H9 (cell line): ENCODE results near the gene CEP112. TPM values are rescaled to one million over a fixed set of nuclear protein-coding genes. Genes with fewer than 3 reads are reported as not detected.

Experiments
- DNase-seq: peaks from one replicate; pipeline ENCODE4 v3.0.0-alpha.2; 2017
- H2AFZ ChIP-seq: one replicate; pipeline ENCODE4 v1.6.1; 2013; ENCODE audit warnings: mild to moderate bottlenecking, low read length, control low read depth, moderate library complexity
- H2AK5ac ChIP-seq: 2 replicates; pipeline ENCODE4 v1.6.1; 2013; ENCODE audit warnings: low read length, control low read depth, mixed read lengths; ENCODE audit not compliant: insufficient read length
- H2BK120ac ChIP-seq: one replicate; pipeline ENCODE4 v1.6.1; 2013; ENCODE audit warnings: low read depth, mild to moderate bottlenecking, low read length, control low read depth, inconsistent platforms; ENCODE audit not compliant: poor library complexity, severe bottlenecking
- H2BK12ac ChIP-seq: 2 replicates; pipeline ENCODE4 v1.6.1; 2013; ENCODE audit warnings: low read length, control low read depth, mixed read lengths, low read depth; ENCODE audit not compliant: insufficient read length
- H2BK15ac ChIP-seq: 2 replicates; pipeline ENCODE4 v1.6.1; 2013; ENCODE audit warnings: low read depth, low read length, control low read depth
- H2BK20ac ChIP-seq: one replicate; pipeline ENCODE4 v1.6.1; 2013; ENCODE audit warnings: low read depth, mild to moderate bottlenecking, low read length, control low read depth, inconsistent platforms; ENCODE audit not compliant: poor library complexity, severe bottlenecking
- H2BK5ac ChIP-seq: 2 replicates; pipeline ENCODE4 v1.6.1; 2013; ENCODE audit warnings: low read length, control low read depth, mixed read lengths; ENCODE audit not compliant: insufficient read length
- H3K14ac ChIP-seq: 2 replicates; pipeline ENCODE4 v1.6.1; 2013; ENCODE audit warnings: low read length, control low read depth; ENCODE audit not compliant: insufficient read depth
- H3K18ac ChIP-seq: 2 replicates; pipeline ENCODE4 v1.6.1; 2013; ENCODE audit warnings: low read depth, mild to moderate bottlenecking, mixed read lengths, low read length, control low read depth; ENCODE audit not compliant: insufficient read length
- H3K23ac ChIP-seq: 2 replicates; pipeline ENCODE4 v1.6.1; 2013; ENCODE audit warnings: low read length, control low read depth, mixed read lengths, low read depth; ENCODE audit not compliant: insufficient read length
- H3K23me2 ChIP-seq: 2 replicates; pipeline ENCODE4 v1.6.1; 2013; ENCODE audit warnings: low read depth, mild to moderate bottlenecking, mixed read lengths, low read length, control low read depth; ENCODE audit not compliant: insufficient read length, poor library complexity, severe bottlenecking
- H3K27ac ChIP-seq: 2 replicates; pipeline ENCODE4 v1.5.1; 2013; ENCODE audit warnings: low read length, control low read depth, mixed read lengths, low read depth; ENCODE audit not compliant: insufficient read length
- H3K27me3 ChIP-seq: 2 replicates; pipeline ENCODE4 v1.6.1; 2013; ENCODE audit warnings: low read length, control low read depth, inconsistent platforms; ENCODE audit not compliant: insufficient read depth
- H3K4ac ChIP-seq: 2 replicates; pipeline ENCODE4 v1.6.1; 2013; ENCODE audit warnings: low read depth, mild to moderate bottlenecking, control low read depth, inconsistent platforms, low read length, moderate library complexity
- H3K4me1 ChIP-seq: 2 replicates; pipeline ENCODE4 v1.6.1; 2013; ENCODE audit warnings: low read length, control low read depth, inconsistent platforms; ENCODE audit not compliant: insufficient read depth
- H3K4me2 ChIP-seq: 2 replicates; pipeline ENCODE4 v1.6.1; 2013; ENCODE audit warnings: low read length, control low read depth, mixed read lengths; ENCODE audit not compliant: insufficient read length, insufficient read depth
- H3K56ac ChIP-seq: 2 replicates; pipeline ENCODE4 v1.6.1; 2013; ENCODE audit warnings: low read depth, mild to moderate bottlenecking, mixed read lengths, low read length, control low read depth; ENCODE audit not compliant: insufficient read length
- H3K79me1 ChIP-seq: 2 replicates; pipeline ENCODE4 v1.6.1; 2013; ENCODE audit warnings: low read depth, mild to moderate bottlenecking, moderate library complexity, low read length, control low read depth, inconsistent platforms; ENCODE audit not compliant: insufficient read depth, poor library complexity, severe bottlenecking
- H3K79me2 ChIP-seq: 2 replicates; pipeline ENCODE4 v1.6.1; 2013; ENCODE audit warnings: low read length, control low read depth, inconsistent platforms; ENCODE audit not compliant: insufficient read depth
- H3K9ac ChIP-seq: 2 replicates; pipeline ENCODE4 v1.6.1; 2013; ENCODE audit warnings: low read length, control low read depth, mixed read lengths; ENCODE audit not compliant: insufficient read length; ENCODE audit errors: extremely low read depth
- H3K9me3 ChIP-seq: one replicate; pipeline ENCODE4 v1.6.1; 2013; ENCODE audit warnings: low read depth, low read length, inconsistent platforms; ENCODE audit not compliant: control insufficient read depth
- H3T11ph ChIP-seq: one replicate; pipeline ENCODE4 v1.6.1; 2013; ENCODE audit warnings: mild to moderate bottlenecking, low read length, control low read depth, inconsistent platforms
- H4K20me1 ChIP-seq: one replicate; pipeline ENCODE4 v1.6.1; 2013; ENCODE audit not compliant: control insufficient read depth, insufficient read length, insufficient read depth
- H4K5ac ChIP-seq: 2 replicates; pipeline ENCODE4 v1.6.1; 2013; ENCODE audit warnings: low read depth, mild to moderate bottlenecking, mixed read lengths, low read length, control low read depth; ENCODE audit not compliant: insufficient read length
- H4K8ac ChIP-seq: replicated peaks from 2 replicates; pipeline ENCODE4 v1.6.1; 2013; ENCODE audit warnings: low read length, control low read depth, mixed read lengths, low read depth; ENCODE audit not compliant: insufficient read length
- H4K91ac ChIP-seq: 2 replicates; pipeline ENCODE4 v1.6.1; 2013; ENCODE audit warnings: low read depth, mild to moderate bottlenecking, moderate library complexity, mixed read lengths, low read length, control low read depth; ENCODE audit not compliant: insufficient read length
- H3K27ac Mint-ChIP-seq, 3 experiments: 2 replicates in 2 of 3; 3 replicates in 1 of 3; pipeline ENCODE4 v1.8.0; 2020 to 2021; ENCODE audit warnings: mixed read lengths in 3 of 3, mild to moderate bottlenecking in 1 of 3, moderate library complexity in 1 of 3
- H3K27me3 Mint-ChIP-seq: 2 replicates; pipeline ENCODE4 v1.8.0; 2021; ENCODE audit warnings: low read depth, mild to moderate bottlenecking, moderate library complexity, mixed read lengths
- H3K36me3 Mint-ChIP-seq, 3 experiments: 2 replicates in 2 of 3; 3 replicates in 1 of 3; pipeline ENCODE4 v1.8.0; 2020 to 2021; ENCODE audit warnings: low read depth in 3 of 3, mixed read lengths in 3 of 3; ENCODE audit not compliant: insufficient read depth in 1 of 3
- H3K4me1 Mint-ChIP-seq, 2 experiments: 2 replicates each; pipeline ENCODE4 v1.8.0; 2020; ENCODE audit warnings: mixed read lengths in 2 of 2
- H3K4me3 Mint-ChIP-seq, 2 experiments: 2 replicates in 1 of 2; 3 replicates in 1 of 2; pipeline ENCODE4 v1.8.0; 2020 to 2021; ENCODE audit warnings: mild to moderate bottlenecking in 2 of 2, mixed read lengths in 2 of 2, moderate library complexity in 1 of 2
- H3K9me3 Mint-ChIP-seq, 2 experiments: 2 replicates in 1 of 2; 3 replicates in 1 of 2; pipeline ENCODE4 v1.8.0; 2020; ENCODE audit warnings: mild to moderate bottlenecking in 2 of 2, mixed read lengths in 2 of 2, moderate library complexity in 1 of 2
- WGBS: extraction: QIAGEN DNeasy Blood & Tissue Kit; methylation state at CpG from one replicate; pipeline ENCODE4 v1.1.7; 2013; ENCODE audit warnings: missing lambda C conversion rate, low lambda C conversion rate, mixed read lengths; ENCODE audit not compliant: insufficient read length; ENCODE audit errors: extremely low coverage; 5-methylcytosine and 5-hydroxymethylcytosine counted together
- total RNA-seq: library from RNA; stranded (reverse); gene quantifications from 2 replicates; pipeline ENCODE4 v1.2.1, GENCODE V29; 2021
- TF ChIP-seq, protein P1 (sequence below): fragments of 200-600 bp; sonication (generic); conservative IDR thresholded peaks from 3 replicates; pipeline ENCODE4 v1.8.0; 2021; ENCODE audit warnings: antibody characterized with exemption, mild to moderate bottlenecking

Gene CEP112
- total RNA-seq, 1 experiment from 2014 or later: 5.4 TPM

DNA sequence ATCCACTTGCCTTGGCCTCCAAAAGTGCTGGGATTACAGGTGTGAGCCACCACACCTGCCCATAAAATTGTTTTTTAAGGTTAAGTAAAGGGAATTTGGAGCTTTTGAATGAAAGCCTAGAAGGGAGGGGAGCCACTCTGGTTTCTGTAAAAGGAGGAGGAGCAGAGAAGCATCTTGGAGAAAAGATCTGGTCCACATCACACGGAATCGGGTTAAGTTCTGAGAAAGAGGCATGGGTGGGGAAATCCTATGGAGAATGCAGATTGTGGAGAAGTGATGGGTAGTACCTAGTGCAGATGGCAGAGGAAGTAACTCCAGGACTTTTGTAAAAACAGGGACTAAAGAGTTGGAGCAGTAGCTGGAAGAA, 18.3 kb upstream of the CEP112 start:
- Histone ChIP-seq H2BK12ac (no peak overlapping the region), H3K23me2 (no peaks in the 10 kb centered on the region), H4K5ac (no peak overlapping the region), H3K4ac (no peak overlapping the region), H3K23ac (no peak overlapping the region), H3K56ac (no peak overlapping the region), H2BK5ac (no peak overlapping the region), H4K91ac (no peak overlapping the region), H3K27ac (no peak overlapping the region), H2BK120ac (no peak overlapping the region), H4K8ac (no peak overlapping the region), H2BK15ac (no peak overlapping the region), H3K14ac (no peak overlapping the region), H3K9ac (no peak overlapping the region), H2AFZ (no peak overlapping the region), H3T11ph (no peak overlapping the region), H3K4me2 (no peak overlapping the region), H2BK20ac (no peak overlapping the region), H3K27me3 (no peaks in the 10 kb centered on the region), H3K18ac (no peak overlapping the region), H3K79me2 (no peaks in the 10 kb centered on the region; the same call in 1 of the 2 replicates), H3K9me3 (peaks cover 8% of the 10 kb centered on the region), H3K79me1 (no peaks in the 10 kb centered on the region), H2AK5ac (no peak overlapping the region), H3K4me1 (no peaks in the 10 kb centered on the region), H4K20me1 (no peaks in the 10 kb centered on the region)
- no CpG with 5 or more reads among the region's 2 CpGs for WGBS
- Mint-ChIP-seq H3K4me3 (no peak overlapping the region), H3K27ac (no peak overlapping the region), H3K27me3 (no peaks in the 10 kb centered on the region; the same call in 1 of the 2 replicates), H3K4me1 (peaks cover 13% of the 10 kb centered on the region in 2 experiments), H3K9me3 (peaks cover 0 to 8% of the 10 kb centered on the region in 2 experiments; a peak in 3 of 5 replicates), H3K36me3 (peaks cover 3 to 8% (median 8%) of the 10 kb centered on the region in 3 experiments; a peak in 4 of 7 replicates)
- TF ChIP-seq, protein P1, sequence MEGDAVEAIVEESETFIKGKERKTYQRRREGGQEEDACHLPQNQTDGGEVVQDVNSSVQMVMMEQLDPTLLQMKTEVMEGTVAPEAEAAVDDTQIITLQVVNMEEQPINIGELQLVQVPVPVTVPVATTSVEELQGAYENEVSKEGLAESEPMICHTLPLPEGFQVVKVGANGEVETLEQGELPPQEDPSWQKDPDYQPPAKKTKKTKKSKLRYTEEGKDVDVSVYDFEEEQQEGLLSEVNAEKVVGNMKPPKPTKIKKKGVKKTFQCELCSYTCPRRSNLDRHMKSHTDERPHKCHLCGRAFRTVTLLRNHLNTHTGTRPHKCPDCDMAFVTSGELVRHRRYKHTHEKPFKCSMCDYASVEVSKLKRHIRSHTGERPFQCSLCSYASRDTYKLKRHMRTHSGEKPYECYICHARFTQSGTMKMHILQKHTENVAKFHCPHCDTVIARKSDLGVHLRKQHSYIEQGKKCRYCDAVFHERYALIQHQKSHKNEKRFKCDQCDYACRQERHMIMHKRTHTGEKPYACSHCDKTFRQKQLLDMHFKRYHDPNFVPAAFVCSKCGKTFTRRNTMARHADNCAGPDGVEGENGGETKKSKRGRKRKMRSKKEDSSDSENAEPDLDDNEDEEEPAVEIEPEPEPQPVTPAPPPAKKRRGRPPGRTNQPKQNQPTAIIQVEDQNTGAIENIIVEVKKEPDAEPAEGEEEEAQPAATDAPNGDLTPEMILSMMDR: no peak
- no peak for DNase-seq
